Gastrocnemius medialis (tissue), 4 donors: Measurements from ENCODE around the gene PKNOX1. TPM values are rescaled to one million over a fixed set of nuclear protein-coding genes. Genes with fewer than 3 reads are reported as not detected.

Experiments
- ATAC-seq, 2 donors: fragments of 150-250 bp; one replicate each; pipeline ENCODE4 v1.9.1; 2016
- DNase-seq, 2 donors: peaks; one replicate each; pipeline ENCODE4 v3.0.0-alpha.2; 2019
- H3K27ac ChIP-seq, 4 donors: fragments of 200-600 bp; sonication (generic); 1 replicate in 1 of 4; 2 replicates in 3 of 4; pipeline ENCODE4 v1.5.1; 2016 to 2018; ENCODE audit warnings: mild to moderate bottlenecking in 2 of 4, moderate library complexity in 1 of 4
- H3K27me3 ChIP-seq, 3 donors: fragments of 200-600 bp; sonication (generic) in 2 of 3; 1 replicate in 1 of 3; 2 replicates in 2 of 3; pipeline versions ENCODE4 v1.5.1 to v1.6.0; 2016 to 2019; ENCODE audit warnings: mild to moderate bottlenecking in 1 of 3, moderate library complexity in 1 of 3
- H3K36me3 ChIP-seq, 2 donors: fragments of 200-600 bp; sonication (generic) in 1 of 2; one replicate each; pipeline ENCODE4 v1.5.1; 2017 to 2018
- H3K4me1 ChIP-seq, 2 donors: fragments of 200-600 bp; sonication (generic) in 1 of 2; one replicate each; pipeline ENCODE4 v1.5.1; 2016 to 2017; ENCODE audit warnings: mild to moderate bottlenecking in 2 of 2
- H3K4me3 ChIP-seq, 4 donors: fragments of 200-600 bp; sonication (generic) in 3 of 4; 1 replicate in 1 of 4; 2 replicates in 3 of 4; pipeline ENCODE4 v1.5.1; 2016 to 2019; ENCODE audit warnings: mild to moderate bottlenecking in 2 of 4
- H3K9me3 ChIP-seq, 3 donors: fragments of 200-600 bp; sonication (generic) in 2 of 3; 1 replicate in 1 of 3; 2 replicates in 2 of 3; pipeline ENCODE4 v1.5.1; 2016 to 2019
- POLR2A ChIP-seq, 2 donors: fragments of 450-650 bp; IDR thresholded peaks; one replicate each; pipeline ENCODE4 v1.6.1; 2017; ENCODE audit warnings: antibody characterized with exemption in 2 of 2, mild to moderate bottlenecking in 2 of 2, moderate library complexity in 2 of 2
- in situ Hi-C, 4 donors: fragments of 200-750 bp; cut with MboI; loops; one replicate each; pipeline versions ENCODE4 v1.15.0 to v1.8.0; 2017; ENCODE audit warnings: low sequenced_read_pairs in 4 of 4
- intact Hi-C: fragments of 100-400 bp; cut with DNase I; formaldehyde crosslinking; loops from one replicate; pipeline ENCODE4 v1.15.1; 2023; ENCODE audit warnings: low total_unique reads
- total RNA-seq, 4 donors: library from RNA; depleted of rRNA; stranded (reverse); fragments of >200 nt; gene quantifications; one replicate each; pipeline versions ENCODE4 v1.1.0 to v1.2.3, GENCODE V29; 2016
- TF ChIP-seq, protein P1 (sequence below), 5 experiments: fragments of 450-650 bp in 3 of 5; fragments of 200-600 bp in 2 of 5; sonication (generic) in 2 of 5; IDR thresholded peaks in 4 of 5; conservative IDR thresholded peaks in 1 of 5; 1 replicate in 4 of 5; 2 replicates in 1 of 5; pipeline ENCODE4 v1.5.1; 2016 to 2019; ENCODE audit warnings: antibody characterized with exemption in 5 of 5, mild to moderate bottlenecking in 3 of 5, moderate library complexity in 3 of 5

Gene PKNOX1
- total RNA-seq, 4 donors from 2014 or later, result 5.3 to 18.0 (median 7.6) TPM

DNA sequence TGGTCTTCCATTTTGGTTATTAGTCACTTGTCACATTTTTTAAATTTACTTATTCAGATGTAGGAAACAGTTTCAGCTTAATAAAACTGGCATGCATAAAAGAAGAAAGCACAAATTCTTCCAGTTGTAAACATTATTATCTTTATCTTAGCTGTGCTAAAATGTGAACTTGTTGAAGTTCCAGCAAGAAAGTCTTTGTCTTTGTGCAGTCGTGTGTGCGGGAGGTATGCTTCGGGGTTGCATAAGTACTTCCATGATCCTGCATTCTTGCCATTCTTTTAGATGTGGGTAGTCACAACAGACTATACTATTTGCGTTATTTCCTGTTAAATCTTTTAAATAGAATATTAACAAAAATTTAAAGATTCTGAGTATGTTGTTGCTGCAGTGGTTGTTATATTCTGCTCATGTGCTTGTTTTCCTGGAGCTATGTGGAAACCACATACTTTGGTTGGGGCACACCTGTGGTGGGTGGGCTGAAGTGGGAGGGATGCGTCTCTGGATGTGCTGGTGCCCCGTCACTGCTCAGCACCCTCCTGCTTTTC is 51.3 kb downstream of the PKNOX1 start:
- TF ChIP-seq, protein P1, sequence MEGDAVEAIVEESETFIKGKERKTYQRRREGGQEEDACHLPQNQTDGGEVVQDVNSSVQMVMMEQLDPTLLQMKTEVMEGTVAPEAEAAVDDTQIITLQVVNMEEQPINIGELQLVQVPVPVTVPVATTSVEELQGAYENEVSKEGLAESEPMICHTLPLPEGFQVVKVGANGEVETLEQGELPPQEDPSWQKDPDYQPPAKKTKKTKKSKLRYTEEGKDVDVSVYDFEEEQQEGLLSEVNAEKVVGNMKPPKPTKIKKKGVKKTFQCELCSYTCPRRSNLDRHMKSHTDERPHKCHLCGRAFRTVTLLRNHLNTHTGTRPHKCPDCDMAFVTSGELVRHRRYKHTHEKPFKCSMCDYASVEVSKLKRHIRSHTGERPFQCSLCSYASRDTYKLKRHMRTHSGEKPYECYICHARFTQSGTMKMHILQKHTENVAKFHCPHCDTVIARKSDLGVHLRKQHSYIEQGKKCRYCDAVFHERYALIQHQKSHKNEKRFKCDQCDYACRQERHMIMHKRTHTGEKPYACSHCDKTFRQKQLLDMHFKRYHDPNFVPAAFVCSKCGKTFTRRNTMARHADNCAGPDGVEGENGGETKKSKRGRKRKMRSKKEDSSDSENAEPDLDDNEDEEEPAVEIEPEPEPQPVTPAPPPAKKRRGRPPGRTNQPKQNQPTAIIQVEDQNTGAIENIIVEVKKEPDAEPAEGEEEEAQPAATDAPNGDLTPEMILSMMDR (IDR thresholded peaks at IDR 0.05 in 4 of 5, conservative IDR thresholded peaks at IDR 0.05 in 1 of 5), result no peak
- no peak for TF ChIP-seq POLR2A (IDR thresholded peaks at IDR 0.05)
- in situ Hi-C loops (no loop called here), intact Hi-C loops (no loop called here)
- Histone ChIP-seq H3K4me3 (no peak overlapping the region), H3K36me3 (peaks cover 0 to 56% of the 10 kb centered on the region in 2 donors), H3K27ac (no peak overlapping the region), H3K9me3 (no peaks in the 10 kb centered on the region), H3K27me3 (no peaks in the 10 kb centered on the region), H3K4me1 (no peaks in the 10 kb centered on the region)
- ATAC-seq (no peak), DNase-seq (no peak)

DNA sequence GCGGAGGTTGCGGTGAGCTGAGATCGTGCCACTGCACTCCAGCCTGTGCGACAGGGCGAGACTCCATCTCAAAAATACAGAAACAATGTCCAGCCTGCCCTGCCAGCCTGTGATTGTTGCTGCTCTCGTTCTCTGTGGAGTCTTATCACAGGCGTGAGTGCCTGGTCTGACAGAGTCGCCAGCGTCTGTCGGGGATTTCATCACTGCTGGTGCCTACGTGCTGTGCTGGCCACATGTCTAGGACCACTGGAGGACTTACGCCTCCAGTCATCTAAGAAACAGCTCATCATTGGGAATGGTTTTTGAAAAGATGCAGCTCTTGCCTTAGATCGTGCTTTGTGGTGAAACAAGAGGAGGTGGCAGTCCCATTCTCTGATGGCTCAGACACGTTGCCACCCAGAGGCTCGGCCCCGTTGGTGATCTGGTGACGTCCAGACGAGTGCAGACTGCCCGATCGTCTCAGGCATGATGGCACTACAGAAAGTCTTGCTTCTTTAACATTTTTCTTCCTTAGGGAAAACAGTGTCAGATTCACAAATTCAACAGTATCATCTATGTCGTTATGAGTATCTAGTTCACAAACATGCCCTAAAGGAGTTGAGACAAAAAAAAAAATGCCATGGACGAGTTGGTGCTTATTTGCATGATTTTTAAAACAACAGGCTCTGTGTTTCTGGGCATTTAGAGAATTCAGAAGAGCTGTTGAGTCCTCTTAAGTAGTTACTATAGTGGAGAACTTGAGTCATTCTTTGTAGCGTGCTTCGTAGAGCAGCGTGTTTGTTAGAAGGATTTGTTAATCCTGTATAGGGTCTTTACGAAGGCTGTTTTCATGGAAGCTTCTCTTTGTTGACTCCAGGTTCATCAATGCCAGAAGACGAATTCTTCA is 53.7 kb downstream of the PKNOX1 start:
- Histone ChIP-seq H3K9me3 (no peaks in the 10 kb centered on the region), H3K4me3 (no peak overlapping the region), H3K36me3 (peaks cover 0 to 51% of the 10 kb centered on the region in 2 donors), H3K27ac (no peak overlapping the region), H3K27me3 (no peaks in the 10 kb centered on the region), H3K4me1 (no peaks in the 10 kb centered on the region)
- in situ Hi-C loops, result no loop called here
- intact Hi-C loops, result no loop called here
- ATAC-seq (no peak), DNase-seq (no peak)
- TF ChIP-seq, protein P1 (IDR thresholded peaks at IDR 0.05 in 4 of 5, conservative IDR thresholded peaks at IDR 0.05 in 1 of 5), result no peak
- no peak for TF ChIP-seq POLR2A (IDR thresholded peaks at IDR 0.05)

- intact Hi-C loops (no loop called here), in situ Hi-C loops (no loop called here)
- H3K4me3 ChIP-seq, result no peak overlapping the region
- H3K36me3 ChIP-seq, result peaks cover 0 to 46% of the 10 kb centered on the region in 2 donors
- no peaks in the 10 kb centered on the region for H3K9me3 ChIP-seq
- TF ChIP-seq, protein P1 (IDR thresholded peaks at IDR 0.05 in 4 of 5, conservative IDR thresholded peaks at IDR 0.05 in 1 of 5), result no peak
- TF ChIP-seq POLR2A (IDR thresholded peaks at IDR 0.05), result no peak
- no peaks in the 10 kb centered on the region for H3K4me1 ChIP-seq
- DNase-seq, result no peak
- no peak overlapping the region for H3K27ac ChIP-seq
- ATAC-seq, result no peak
- no peaks in the 10 kb centered on the region for H3K27me3 ChIP-seq
Observed at GRCh38 chr21:43029785-43030184, 55.4 kb downstream of the PKNOX1 start.

DNA sequence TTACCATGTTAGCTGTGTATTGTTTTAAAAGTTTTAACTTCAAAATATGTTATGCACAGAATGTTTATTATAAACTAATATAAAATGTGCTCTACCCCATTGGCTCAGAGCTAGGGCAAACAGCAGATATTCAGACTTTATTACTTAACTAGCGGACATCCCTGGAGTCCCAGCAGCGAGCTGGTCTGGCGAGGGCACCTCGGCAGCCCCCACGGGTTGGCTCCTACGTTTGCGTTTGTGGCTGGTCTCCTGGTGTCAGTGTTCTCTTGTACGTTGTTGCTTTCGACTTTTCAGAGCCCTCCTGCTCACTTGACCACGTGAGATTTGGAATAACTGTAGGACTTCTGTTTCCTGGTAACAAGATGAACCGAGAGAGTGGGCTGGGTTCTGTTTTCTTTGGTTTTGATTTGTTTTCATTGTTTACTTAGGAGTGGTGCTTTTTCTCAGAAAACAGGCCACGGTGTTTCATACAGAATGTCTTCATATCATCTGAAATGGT is 56.8 kb downstream of the PKNOX1 start:
- Histone ChIP-seq H3K4me3 (no peak overlapping the region), H3K9me3 (no peaks in the 10 kb centered on the region), H3K27me3 (no peaks in the 10 kb centered on the region), H3K27ac (no peak overlapping the region), H3K4me1 (no peaks in the 10 kb centered on the region), H3K36me3 (peaks cover 0 to 34% of the 10 kb centered on the region in 2 donors)
- no peak for DNase-seq
- ATAC-seq, result no peak
- intact Hi-C loops (no loop called here), in situ Hi-C loops (no loop called here)
- TF ChIP-seq POLR2A (IDR thresholded peaks at IDR 0.05), result no peak
- TF ChIP-seq, protein P1 (IDR thresholded peaks at IDR 0.05 in 4 of 5, conservative IDR thresholded peaks at IDR 0.05 in 1 of 5), result no peak
